K562 (cell line): Measurements from ENCODE around the gene SLC27A4. TPM values are rescaled to one million over a fixed set of nuclear protein-coding genes. Genes with fewer than 3 reads are reported as not detected.

Experiments
- CBX3 ChIP-seq, 2 experiments: IDR thresholded peaks; 1 replicate in 1 of 2; 2 replicates in 1 of 2; pipeline ENCODE4 v1.6.1; 2012; ENCODE audit warnings: inconsistent platforms in 2 of 2, low read length in 2 of 2, borderline replicate concordance in 1 of 2, control low read depth in 1 of 2
- CREB3L1 ChIP-seq: fragments of 450-650 bp; IDR thresholded peaks from 2 replicates; pipeline ENCODE4 v1.6.1; 2014; ENCODE audit warnings: low read depth, mild to moderate bottlenecking, moderate library complexity, borderline replicate concordance
- CSDE1 ChIP-seq, 2 experiments: fragments of 450-650 bp; IDR thresholded peaks; 2 replicates each; pipeline ENCODE4 v1.6.1; 2016; ENCODE audit warnings: mild to moderate bottlenecking in 1 of 2
- ID3 ChIP-seq, 2 experiments: fragments of 250-450 bp in 1 of 2; fragments of 450-650 bp in 1 of 2; sonication (Bioruptor Pico) in 1 of 2; IDR thresholded peaks; 2 replicates each; pipeline versions ENCODE4 v1.6.1 to v1.8.0; 2016 to 2021; ENCODE audit warnings: mild to moderate bottlenecking in 2 of 2, moderate library complexity in 2 of 2, missing compliant biosample characterization in 1 of 2, missing genetic modification characterization in 1 of 2
- MECOM ChIP-seq: fragments of 250-450 bp; sonication (Bioruptor Pico); IDR thresholded peaks from 2 replicates; pipeline ENCODE4 v1.8.0; 2022; ENCODE audit warnings: inconsistent platforms
- MED1 ChIP-seq: sonication (generic); formaldehyde crosslinking; IDR thresholded peaks from 2 replicates; pipeline ENCODE4 v1.8.1; 2023; ENCODE audit warnings: missing genetic modification reagents, borderline replicate concordance
- MIER1 ChIP-seq: fragments of 450-650 bp; IDR thresholded peaks from 2 replicates; pipeline ENCODE4 v1.6.1; 2016; ENCODE audit warnings: antibody characterized with exemption, mild to moderate bottlenecking, low read depth
- PPARD ChIP-seq: fragments of 250-450 bp; sonication (Bioruptor Pico); IDR thresholded peaks from 2 replicates; pipeline ENCODE4 v1.8.0; 2022; ENCODE audit warnings: inconsistent platforms, mild to moderate bottlenecking, moderate library complexity
- SMAD1 ChIP-seq: fragments of 150-350 bp; IDR thresholded peaks from 2 replicates; pipeline ENCODE4 v1.6.1; 2014; ENCODE audit warnings: low read length, low read depth; ENCODE audit not compliant: partially characterized antibody
- SMARCB1 ChIP-seq: IDR thresholded peaks from 2 replicates; pipeline ENCODE4 v1.6.1; 2011; ENCODE audit warnings: improper control_type of control experiment, low read depth; ENCODE audit not compliant: insufficient read length
- STAT6 ChIP-seq: sonication (generic); formaldehyde crosslinking; IDR thresholded peaks from 2 replicates; pipeline ENCODE4 v1.8.1; 2023; ENCODE audit warnings: mild to moderate bottlenecking, missing genetic modification reagents
- ZBTB11 ChIP-seq, 3 experiments: fragments of 200-800 bp in 1 of 3; fragments of 250-450 bp in 1 of 3; fragments of 450-650 bp in 1 of 3; sonication (Bioruptor Pico) in 1 of 3; sonication (Bioruptor generic) in 1 of 3; formaldehyde crosslinking in 1 of 3; IDR thresholded peaks; 2 replicates each; pipeline versions ENCODE4 v1.6.1 to v1.8.0; 2016 to 2022; ENCODE audit warnings: mild to moderate bottlenecking in 2 of 3, missing genetic modification characterization in 2 of 3, missing compliant biosample characterization in 1 of 3, moderate library complexity in 1 of 3
- ZNF444 ChIP-seq: fragments of 250-450 bp; sonication (Bioruptor Pico); IDR thresholded peaks from 2 replicates; pipeline ENCODE4 v1.4.0; 2020; ENCODE audit warnings: mild to moderate bottlenecking, moderate library complexity
- ZNF785 ChIP-seq: fragments of 250-450 bp; sonication (Bioruptor Pico); IDR thresholded peaks from 2 replicates; pipeline ENCODE4 v1.4.0; 2020; ENCODE audit warnings: mild to moderate bottlenecking
- polyA plus RNA-seq, 8 experiments: library from polyadenylated mRNA; depleted of rRNA in 4 of 8; stranded (reverse) in 5 of 8; unstranded in 3 of 8; fragments of >200 nt; fragmentation: Nextera tagmentation in 2 of 8; fragmentation: Illumina TruSeq in 1 of 8; extraction: Ambion mirVana in 2 of 8; extraction: Trizol in 1 of 8; gene quantifications; 2 replicates each; pipeline versions ENCODE4 v1.2.1 to v1.2.3, GENCODE V29; 2011 to 2014; ENCODE audit warnings: inconsistent platforms in 1 of 8, missing spikeins in 1 of 8
- total RNA-seq, 7 experiments: library from RNA; depleted of rRNA in 6 of 7; stranded (reverse); fragments of >200 nt in 6 of 7; fragmentation: Illumina TruSeq in 2 of 7; extraction: Trizol in 2 of 7; gene quantifications; 2 replicates each; pipeline versions ENCODE4 v1.2.1 to v1.2.3, GENCODE V29; 2011 to 2021; ENCODE audit warnings: low replicate concordance in 1 of 7

SLC27A4 gene
- total and polyA plus RNA-seq, 9 of the 15 experiments (the other 6 are each of a cell fraction or from before 2014, with no cell fraction given): 0.25 to 35.7 (median 14.0) TPM

GRCh38 chr9:128296340-128297220 is 43.7 kb upstream of the SLC27A4 start (continued):
- no peak for TF ChIP-seq ZNF785
- TF ChIP-seq MED1 (CRISPR knock-in tag): no peak
- peak; percentile 68; the same call in 1 of the 2 replicates for TF ChIP-seq MECOM (CRISPR knock-in tag)
- TF ChIP-seq ZBTB11 (CRISPR knock-in tag; IDR thresholded peaks at IDR 0.05): no peak
- TF ChIP-seq CREB3L1: no peak
- no peak for TF ChIP-seq SMAD1
- no peak for TF ChIP-seq CSDE1 (IDR thresholded peaks at IDR 0.05)
- TF ChIP-seq STAT6 (CRISPR knock-in tag): 0 out of 2 replicates have a peak, but pooled peaks have one; percentile 63
- TF ChIP-seq ZNF444 (CRISPR knock-in tag): no peak
- peak; percentile 99 for TF ChIP-seq SMARCB1
- TF ChIP-seq MIER1: no peak
- TF ChIP-seq CBX3 (IDR thresholded peaks at IDR 0.05; ENCODE audit: borderline replicate concordance in 1 of 2, low read length in 2 of 2): peak in 1 of 2 experiments; percentile 90; a peak in 2 of 3 replicates
- 0 out of 2 replicates have a peak, but pooled peaks have one; percentile 5 for TF ChIP-seq PPARD (CRISPR knock-in tag)
- TF ChIP-seq ID3 (CRISPR knock-in tag; IDR thresholded peaks at IDR 0.05): no peak
- TF ChIP-seq ID3 (tag; IDR thresholded peaks at IDR 0.05): peak; percentile 96; the same call in 1 of the 2 replicates
